ENCODE data around the gene MOSPD3. TPM values are rescaled to one million over a fixed set of nuclear protein-coding genes. Genes with fewer than 3 reads are reported as not detected.

Gene MOSPD3
- total RNA-seq, 6 experiments from 2014 or later: 8.6 to 19.3 (median 13.9) TPM

GRCh38 chr7:100626055-100626454 lies 13.7 kb downstream of the MOSPD3 start:
- Histone ChIP-seq H3K9me3 (no peaks in the 10 kb centered on the region), H3K27me3 (no peaks in the 10 kb centered on the region), H3K4me3 (no peak overlapping the region), H3K36me3 (peaks cover 0 to 50% (median 27%) of the 10 kb centered on the region in 4 donors), H3K4me1 (peaks cover 0 to 43% (median 20%) of the 10 kb centered on the region in 4 donors), H3K27ac (peak overlapping the region in 1 of 3 donors; percentile 37)
- ATAC-seq (no peak), DNase-seq (no peak)
- TF ChIP-seq POLR2A (IDR thresholded peaks at IDR 0.05) (no peak), CTCF (IDR thresholded peaks at IDR 0.05) (no peak)
- 14% methylated on average over 3 of the region's 3 CpGs for WGBS (ENCODE audit: insufficient coverage, low coverage, low lambda C conversion rate, missing lambda C conversion rate)
- intact Hi-C loops (cut with DNase I): loop anchor here in 1 of 2 donors (10.0 kb wide), 1 partner anchor 59 kb away; no protein-coding TSS in a partner anchor

DNA sequence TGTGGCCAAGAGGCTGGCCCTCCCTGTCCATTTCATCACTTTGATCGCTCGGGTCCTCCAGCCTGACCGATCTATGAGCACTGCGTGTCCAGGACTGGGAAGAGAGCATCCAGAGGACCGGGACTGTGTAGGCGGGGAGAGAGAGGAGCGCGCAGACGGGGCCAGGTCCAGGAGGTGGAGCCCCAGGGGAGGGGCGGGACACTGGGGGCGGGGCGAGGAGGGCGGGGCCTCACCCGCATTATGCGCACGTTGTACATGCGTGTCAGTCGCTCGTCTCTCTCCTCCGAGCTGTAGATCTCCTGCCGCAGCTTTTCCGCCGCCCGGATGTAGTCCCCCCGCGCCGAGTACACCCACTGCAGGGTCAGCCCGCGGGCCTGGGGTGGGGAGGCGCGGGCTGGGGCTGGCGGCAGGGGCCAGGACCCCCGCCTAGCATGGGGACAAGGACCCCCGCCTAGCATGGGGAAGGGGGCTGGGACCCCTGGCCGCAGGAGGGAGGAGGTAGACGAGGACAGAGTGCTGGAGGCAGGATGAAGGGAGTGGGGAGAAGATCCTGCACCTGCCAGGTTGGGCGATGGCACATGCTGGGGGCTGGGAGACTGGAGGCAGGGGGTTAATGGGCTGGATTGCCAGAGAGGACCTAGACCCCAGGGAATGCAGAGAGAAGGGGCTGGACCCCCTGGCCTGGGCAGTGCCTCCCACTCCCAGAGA lies 14.3 kb downstream of the MOSPD3 start:
- DNase-seq: peak; percentile 89 to 94 (median 92)
- H3K4me3 ChIP-seq: no peak overlapping the region
- H3K36me3 ChIP-seq: peaks cover 0 to 55% (median 29%) of the 10 kb centered on the region in 4 donors
- no peaks in the 10 kb centered on the region for H3K27me3 ChIP-seq
- WGBS (ENCODE audit: insufficient coverage, low coverage, low lambda C conversion rate, missing lambda C conversion rate): 25% methylated on average over 4 of the region's 37 CpGs
- no peaks in the 10 kb centered on the region for H3K9me3 ChIP-seq
- TF ChIP-seq CTCF (IDR thresholded peaks at IDR 0.05) (no peak), POLR2A (IDR thresholded peaks at IDR 0.05) (peak; percentile 17)
- intact Hi-C loops (cut with DNase I): loop anchor here in 1 of 2 donors (10.0 kb wide), 1 partner anchor 58 kb away; no protein-coding TSS in a partner anchor
- peak; percentile 90 to 93 (median 92) for ATAC-seq
- peak overlapping the region in 2 of 3 donors; percentile 11 to 64 for H3K27ac ChIP-seq
- H3K4me1 ChIP-seq: peaks cover 0 to 38% (median 20%) of the 10 kb centered on the region in 4 donors

DNA sequence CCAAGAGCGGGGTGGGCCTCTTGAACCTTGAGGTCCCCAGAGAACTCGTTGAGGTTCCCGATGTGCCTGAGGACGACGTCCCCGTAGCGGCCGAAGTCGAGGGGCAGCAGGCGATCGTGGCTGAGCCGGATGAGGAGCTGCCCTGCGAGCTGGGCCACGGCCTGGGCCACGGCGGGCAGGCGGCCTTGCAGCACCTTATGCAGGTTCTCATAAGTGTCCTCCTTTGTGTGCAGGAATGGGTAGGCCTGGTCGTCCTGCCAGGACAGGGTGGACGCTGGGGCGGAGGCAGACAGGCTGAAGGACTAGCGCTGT lies 14.9 kb downstream of the MOSPD3 start:
- no peaks in the 10 kb centered on the region for H3K9me3 ChIP-seq
- no peak for TF ChIP-seq POLR2A (IDR thresholded peaks at IDR 0.05)
- TF ChIP-seq CTCF (IDR thresholded peaks at IDR 0.05): no peak
- H3K36me3 ChIP-seq: peaks cover 0 to 60% (median 31%) of the 10 kb centered on the region in 4 donors
- H3K4me3 ChIP-seq: no peak overlapping the region
- DNase-seq (peak in 1 of 3 donors; percentile 26), ATAC-seq (peak in 3 of 4 donors; percentile 1 to 9 (median 4))
- peak overlapping the region in 1 of 3 donors; percentile 64 for H3K27ac ChIP-seq
- intact Hi-C loops (cut with DNase I): loop anchor here in 1 of 2 donors (10.0 kb wide), 1 partner anchor 58 kb away; no protein-coding TSS in a partner anchor
- H3K27me3 ChIP-seq: no peaks in the 10 kb centered on the region
- peaks cover 0 to 33% (median 17%) of the 10 kb centered on the region in 4 donors for H3K4me1 ChIP-seq
- no CpG with 5 or more reads among the region's 21 CpGs for WGBS (ENCODE audit: insufficient coverage, low coverage, low lambda C conversion rate, missing lambda C conversion rate)

- Histone ChIP-seq H3K27ac (no peak overlapping the region), H3K36me3 (peaks cover 0 to 73% (median 39%) of the 10 kb centered on the region in 4 donors), H3K4me1 (peaks cover 0 to 18% (median 9%) of the 10 kb centered on the region in 4 donors), H3K27me3 (no peaks in the 10 kb centered on the region), H3K4me3 (no peak overlapping the region), H3K9me3 (no peaks in the 10 kb centered on the region)
- DNase-seq (peak in 1 of 3 donors; percentile 19), ATAC-seq (no peak)
- TF ChIP-seq CTCF (IDR thresholded peaks at IDR 0.05) (peak in 2 of 4 donors; percentile 18 to 19), POLR2A (IDR thresholded peaks at IDR 0.05) (no peak)
- intact Hi-C loops (cut with DNase I): loop anchor here in 1 of 2 donors (10.0 kb wide), 1 partner anchor 56 kb away; no protein-coding TSS in a partner anchor
- 84% methylated on average over 5 of the region's 11 CpGs for WGBS (ENCODE audit: insufficient coverage, low coverage, low lambda C conversion rate, missing lambda C conversion rate)
Observed at GRCh38 chr7:100629117-100629716, 16.9 kb downstream of the MOSPD3 start.
